AG09319 (cell line): ENCODE results near the gene UGDH.
"Not testable (repeated sequence)": the region's sequence is repeated elsewhere in the genome, so short reads cannot be mapped to it uniquely, and the experiment has no call there.

Experiments used
- DNase-seq: peaks from one replicate; pipeline ENCODE4 v3.0.0-alpha.2; 2010; ENCODE audit warnings: low read depth; ENCODE audit errors: extremely low read depth
- CTCF ChIP-seq: IDR thresholded peaks from 2 replicates; pipeline ENCODE4 v1.5.1; 2011; ENCODE audit warnings: low read depth, mild to moderate bottlenecking, inconsistent platforms, low read length, moderate library complexity

The UGDH gene

GRCh38 chr4:39470402-39470801 lies 56.8 kb downstream of the UGDH start:
- no peak for DNase-seq
- TF ChIP-seq CTCF = no peak

GRCh38 chr4:39469429-39470077 lies 57.7 kb downstream of the UGDH start:
- peak; percentile 83 for TF ChIP-seq CTCF

GRCh38 chr4:39467464-39467863 lies 59.8 kb downstream of the UGDH start:
- no peak for DNase-seq
- TF ChIP-seq CTCF = no peak

More at GRCh38 chr4:39469429-39470077, 57.7 kb downstream of the UGDH start:
- DNase-seq = peak; percentile 64

GRCh38 chr4:39466747-39467146 lies 60.5 kb downstream of the UGDH start:
- no peak for DNase-seq
- no peak for TF ChIP-seq CTCF

GRCh38 chr4:39464886-39465501 lies 62.2 kb downstream of the UGDH start:
- peak; percentile 2; the same call in 1 of the 2 replicates for TF ChIP-seq CTCF
- DNase-seq = no peak

GRCh38 chr4:39458505-39459300 lies 68.5 kb downstream of the UGDH start, which contains the start of the genes LIAS and RPL9:
Gene LIAS (plus strand): TSS chr4:39459056. CDS start chr4:39459118, 62 bp downstream.
Gene RPL9 (minus strand): TSS chr4:39458922. CDS start chr4:39458439, 483 bp downstream.
- no peak for TF ChIP-seq CTCF
- DNase-seq = peak; percentile 99

GRCh38 chr4:39458161-39458504 lies 69.1 kb downstream of the UGDH start:
- not testable (repeated sequence) for DNase-seq
